K562 (cell line): ENCODE measurements around the gene IL17RB. TPM values are rescaled to one million over a fixed set of nuclear protein-coding genes. Genes with fewer than 3 reads are reported as not detected.

Experiments used
- ASH1L ChIP-seq: fragments of 450-650 bp; IDR thresholded peaks from 2 replicates; pipeline ENCODE4 v1.6.1; 2018; ENCODE audit warnings: borderline replicate concordance, mild to moderate bottlenecking, low read depth; ENCODE audit not compliant: partially characterized antibody
- ATF1 ChIP-seq, 2 experiments: fragments of 450-650 bp in 1 of 2; IDR thresholded peaks; 2 replicates each; pipeline ENCODE4 v1.6.1; 2016; ENCODE audit warnings: missing compliant biosample characterization in 1 of 2, missing genetic modification characterization in 1 of 2
- CBFB ChIP-seq: sonication (generic); formaldehyde crosslinking; IDR thresholded peaks from 2 replicates; pipeline ENCODE4 v1.4.0; 2020; ENCODE audit warnings: mild to moderate bottlenecking, missing genetic modification reagents
- E2F3 ChIP-seq: fragments of 250-450 bp; sonication (Bioruptor Pico); IDR thresholded peaks from 2 replicates; pipeline ENCODE4 v1.4.0; 2020; ENCODE audit warnings: mild to moderate bottlenecking
- EGR1 ChIP-seq: fragments of 450-650 bp; conservative IDR thresholded peaks from 2 replicates; pipeline ENCODE4 v1.6.1; 2017; ENCODE audit warnings: mild to moderate bottlenecking
- FOSL1 ChIP-seq: fragments of 200-800 bp; sonication (Bioruptor generic); conservative IDR thresholded peaks from 2 replicates; pipeline ENCODE4 v1.6.1; 2016; ENCODE audit warnings: missing genetic modification characterization, missing compliant biosample characterization
- GTF2E2 ChIP-seq: fragments of 200-800 bp; sonication (Bioruptor generic); IDR thresholded peaks from 2 replicates; pipeline ENCODE4 v1.6.1; 2016; ENCODE audit warnings: missing genetic modification characterization, missing compliant biosample characterization
- ILK ChIP-seq: fragments of 450-650 bp; IDR thresholded peaks from 2 replicates; pipeline ENCODE4 v1.6.1; 2016; ENCODE audit warnings: missing genetic modification characterization, low read depth, mild to moderate bottlenecking, missing compliant biosample characterization, moderate library complexity, borderline replicate concordance
- KHSRP ChIP-seq: fragments of 450-650 bp; IDR thresholded peaks from 2 replicates; pipeline ENCODE4 v1.6.1; 2017
- MAFG ChIP-seq: fragments of 450-650 bp; conservative IDR thresholded peaks from 2 replicates; pipeline ENCODE4 v1.6.1; 2016; ENCODE audit warnings: missing genetic modification characterization, missing compliant biosample characterization
- POLR3A ChIP-seq: IDR thresholded peaks from 2 replicates; pipeline ENCODE4 v1.6.1; 2011; ENCODE audit warnings: borderline replicate concordance, mild to moderate bottlenecking, moderate library complexity; ENCODE audit not compliant: insufficient read length, insufficient read depth; ENCODE audit errors: extremely low read depth
- SRSF9 ChIP-seq: fragments of 200-400 bp; formaldehyde crosslinking; IDR thresholded peaks from 2 replicates; pipeline ENCODE4 v1.6.1; 2017; ENCODE audit warnings: low read depth, low read length, borderline replicate concordance
- TEAD4 ChIP-seq, 2 experiments: sonication (generic) in 1 of 2; formaldehyde crosslinking in 1 of 2; IDR thresholded peaks; 2 replicates each; pipeline versions ENCODE4 v1.6.1 to v1.8.0; 2012 to 2022; ENCODE audit warnings: borderline replicate concordance in 1 of 2, inconsistent platforms in 1 of 2, low read length in 1 of 2, mild to moderate bottlenecking in 1 of 2, missing genetic modification reagents in 1 of 2
- ZBTB8A ChIP-seq: fragments of 450-650 bp; IDR thresholded peaks from 2 replicates; pipeline ENCODE4 v1.6.1; 2018; ENCODE audit warnings: mild to moderate bottlenecking, moderate library complexity; ENCODE audit not compliant: partially characterized antibody
- ZNF41 ChIP-seq: fragments of 250-450 bp; sonication (Bioruptor Pico); conservative IDR thresholded peaks from 2 replicates; pipeline ENCODE4 v1.4.0; 2020; ENCODE audit warnings: mild to moderate bottlenecking
- polyA plus RNA-seq, 8 experiments: library from polyadenylated mRNA; depleted of rRNA in 4 of 8; stranded (reverse) in 5 of 8; unstranded in 3 of 8; fragments of >200 nt; fragmentation: Nextera tagmentation in 2 of 8; fragmentation: Illumina TruSeq in 1 of 8; extraction: Ambion mirVana in 2 of 8; extraction: Trizol in 1 of 8; gene quantifications; 2 replicates each; pipeline versions ENCODE4 v1.2.1 to v1.2.3, GENCODE V29; 2011 to 2014; ENCODE audit warnings: inconsistent platforms in 1 of 8, missing spikeins in 1 of 8
- total RNA-seq, 7 experiments: library from RNA; depleted of rRNA in 6 of 7; stranded (reverse); fragments of >200 nt in 6 of 7; fragmentation: Illumina TruSeq in 2 of 7; extraction: Trizol in 2 of 7; gene quantifications; 2 replicates each; pipeline versions ENCODE4 v1.2.1 to v1.2.3, GENCODE V29; 2011 to 2021; ENCODE audit warnings: low replicate concordance in 1 of 7
- TF ChIP-seq, protein P1 (sequence below): fragments of 250-450 bp; sonication (Bioruptor Pico); IDR thresholded peaks from 2 replicates; pipeline ENCODE4 v1.8.0; 2022; ENCODE audit warnings: moderate library complexity, mild to moderate bottlenecking, inconsistent platforms
- TF ChIP-seq, protein P2 (sequence below): sonication (generic); formaldehyde crosslinking; IDR thresholded peaks from 2 replicates; pipeline ENCODE4 v1.8.0; 2022; ENCODE audit warnings: missing genetic modification reagents, mild to moderate bottlenecking, borderline replicate concordance
- TF ChIP-seq, protein P3 (sequence below), 3 experiments: fragments of 200-800 bp in 1 of 3; fragments of 250-450 bp in 1 of 3; fragments of 450-650 bp in 1 of 3; sonication (Bioruptor Pico) in 1 of 3; sonication (Bioruptor generic) in 1 of 3; formaldehyde crosslinking in 1 of 3; IDR thresholded peaks; 2 replicates each; pipeline versions ENCODE4 v1.6.1 to v1.8.0; 2016 to 2022; ENCODE audit warnings: mild to moderate bottlenecking in 2 of 3, missing genetic modification characterization in 2 of 3, missing compliant biosample characterization in 1 of 3, moderate library complexity in 1 of 3
- TF ChIP-seq, protein P4 (sequence below): sonication (generic); IDR thresholded peaks from 2 replicates; pipeline ENCODE4 v1.6.1; 2016
- TF ChIP-seq, protein P5 (sequence below): sonication (generic); formaldehyde crosslinking; IDR thresholded peaks from 2 replicates; pipeline ENCODE4 v1.8.0; 2022; ENCODE audit warnings: mild to moderate bottlenecking, missing genetic modification reagents

The IL17RB gene
- total and polyA plus RNA-seq, 9 of the 15 experiments (the other 6 are each of a cell fraction or from before 2014, with no cell fraction given), result 1.1 to 4.1 (median 1.7) TPM

DNA sequence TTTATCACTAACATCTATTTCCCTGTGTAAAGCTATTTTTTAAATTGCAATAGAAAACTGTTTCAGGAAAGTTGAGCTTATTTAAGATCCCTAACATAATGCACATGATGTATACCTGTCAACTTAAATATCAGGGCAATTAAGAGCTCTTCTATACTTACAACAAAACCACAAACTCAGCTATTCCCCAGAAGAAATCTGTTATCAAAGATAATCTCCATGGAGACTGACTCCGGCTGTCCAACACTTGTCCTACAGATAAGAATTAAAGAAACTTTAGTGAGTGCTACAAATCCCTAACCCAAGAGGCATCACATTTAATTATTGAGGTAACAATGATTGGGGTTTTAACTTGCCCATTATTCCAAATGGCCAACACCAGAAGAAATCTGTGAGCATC, 41.9 kb downstream of the IL17RB start (continued):
- TF ChIP-seq, protein P1, sequence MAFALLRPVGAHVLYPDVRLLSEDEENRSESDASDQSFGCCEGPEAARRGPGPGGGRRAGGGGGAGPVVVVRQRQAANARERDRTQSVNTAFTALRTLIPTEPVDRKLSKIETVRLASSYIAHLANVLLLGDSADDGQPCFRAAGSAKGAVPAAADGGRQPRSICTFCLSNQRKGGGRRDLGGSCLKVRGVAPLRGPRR (CRISPR knock-in tag), result no peak
- TF ChIP-seq ZNF41 (CRISPR knock-in tag) (no peak), ASH1L (no peak), GTF2E2 (no peak), POLR3A (no peak), MAFG (tag) (no peak), SRSF9 (no peak), ZBTB8A (no peak), KHSRP (no peak), FOSL1 (tag) (no peak), ILK (tag) (no peak), E2F3 (no peak), ATF1 (CRISPR knock-in tag; IDR thresholded peaks at IDR 0.05) (no peak), ATF1 (tag; IDR thresholded peaks at IDR 0.05) (no peak), CBFB (CRISPR knock-in tag) (no peak), EGR1 (no peak), TEAD4 (IDR thresholded peaks at IDR 0.05; ENCODE audit: low read length) (peak; percentile 59; the same call in 1 of the 2 replicates), TEAD4 (CRISPR knock-in tag; IDR thresholded peaks at IDR 0.05; ENCODE audit: borderline replicate concordance) (no peak)
- TF ChIP-seq, protein P2, sequence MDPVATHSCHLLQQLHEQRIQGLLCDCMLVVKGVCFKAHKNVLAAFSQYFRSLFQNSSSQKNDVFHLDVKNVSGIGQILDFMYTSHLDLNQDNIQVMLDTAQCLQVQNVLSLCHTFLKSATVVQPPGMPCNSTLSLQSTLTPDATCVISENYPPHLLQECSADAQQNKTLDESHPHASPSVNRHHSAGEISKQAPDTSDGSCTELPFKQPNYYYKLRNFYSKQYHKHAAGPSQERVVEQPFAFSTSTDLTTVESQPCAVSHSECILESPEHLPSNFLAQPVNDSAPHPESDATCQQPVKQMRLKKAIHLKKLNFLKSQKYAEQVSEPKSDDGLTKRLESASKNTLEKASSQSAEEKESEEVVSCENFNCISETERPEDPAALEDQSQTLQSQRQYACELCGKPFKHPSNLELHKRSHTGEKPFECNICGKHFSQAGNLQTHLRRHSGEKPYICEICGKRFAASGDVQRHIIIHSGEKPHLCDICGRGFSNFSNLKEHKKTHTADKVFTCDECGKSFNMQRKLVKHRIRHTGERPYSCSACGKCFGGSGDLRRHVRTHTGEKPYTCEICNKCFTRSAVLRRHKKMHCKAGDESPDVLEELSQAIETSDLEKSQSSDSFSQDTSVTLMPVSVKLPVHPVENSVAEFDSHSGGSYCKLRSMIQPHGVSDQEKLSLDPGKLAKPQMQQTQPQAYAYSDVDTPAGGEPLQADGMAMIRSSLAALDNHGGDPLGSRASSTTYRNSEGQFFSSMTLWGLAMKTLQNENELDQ (CRISPR knock-in tag), result no peak
- TF ChIP-seq, protein P3, sequence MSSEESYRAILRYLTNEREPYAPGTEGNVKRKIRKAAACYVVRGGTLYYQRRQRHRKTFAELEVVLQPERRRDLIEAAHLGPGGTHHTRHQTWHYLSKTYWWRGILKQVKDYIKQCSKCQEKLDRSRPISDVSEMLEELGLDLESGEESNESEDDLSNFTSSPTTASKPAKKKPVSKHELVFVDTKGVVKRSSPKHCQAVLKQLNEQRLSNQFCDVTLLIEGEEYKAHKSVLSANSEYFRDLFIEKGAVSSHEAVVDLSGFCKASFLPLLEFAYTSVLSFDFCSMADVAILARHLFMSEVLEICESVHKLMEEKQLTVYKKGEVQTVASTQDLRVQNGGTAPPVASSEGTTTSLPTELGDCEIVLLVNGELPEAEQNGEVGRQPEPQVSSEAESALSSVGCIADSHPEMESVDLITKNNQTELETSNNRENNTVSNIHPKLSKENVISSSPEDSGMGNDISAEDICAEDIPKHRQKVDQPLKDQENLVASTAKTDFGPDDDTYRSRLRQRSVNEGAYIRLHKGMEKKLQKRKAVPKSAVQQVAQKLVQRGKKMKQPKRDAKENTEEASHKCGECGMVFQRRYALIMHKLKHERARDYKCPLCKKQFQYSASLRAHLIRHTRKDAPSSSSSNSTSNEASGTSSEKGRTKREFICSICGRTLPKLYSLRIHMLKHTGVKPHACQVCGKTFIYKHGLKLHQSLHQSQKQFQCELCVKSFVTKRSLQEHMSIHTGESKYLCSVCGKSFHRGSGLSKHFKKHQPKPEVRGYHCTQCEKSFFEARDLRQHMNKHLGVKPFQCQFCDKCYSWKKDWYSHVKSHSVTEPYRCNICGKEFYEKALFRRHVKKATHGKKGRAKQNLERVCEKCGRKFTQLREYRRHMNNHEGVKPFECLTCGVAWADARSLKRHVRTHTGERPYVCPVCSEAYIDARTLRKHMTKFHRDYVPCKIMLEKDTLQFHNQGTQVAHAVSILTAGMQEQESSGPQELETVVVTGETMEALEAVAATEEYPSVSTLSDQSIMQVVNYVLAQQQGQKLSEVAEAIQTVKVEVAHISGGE (CRISPR knock-in tag; IDR thresholded peaks at IDR 0.05), result no peak
- TF ChIP-seq, protein P4, sequence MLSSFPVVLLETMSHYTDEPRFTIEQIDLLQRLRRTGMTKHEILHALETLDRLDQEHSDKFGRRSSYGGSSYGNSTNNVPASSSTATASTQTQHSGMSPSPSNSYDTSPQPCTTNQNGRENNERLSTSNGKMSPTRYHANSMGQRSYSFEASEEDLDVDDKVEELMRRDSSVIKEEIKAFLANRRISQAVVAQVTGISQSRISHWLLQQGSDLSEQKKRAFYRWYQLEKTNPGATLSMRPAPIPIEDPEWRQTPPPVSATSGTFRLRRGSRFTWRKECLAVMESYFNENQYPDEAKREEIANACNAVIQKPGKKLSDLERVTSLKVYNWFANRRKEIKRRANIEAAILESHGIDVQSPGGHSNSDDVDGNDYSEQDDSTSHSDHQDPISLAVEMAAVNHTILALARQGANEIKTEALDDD, result 0 out of 2 replicates have a peak, but pooled peaks have one; percentile 23
- TF ChIP-seq, protein P5, sequence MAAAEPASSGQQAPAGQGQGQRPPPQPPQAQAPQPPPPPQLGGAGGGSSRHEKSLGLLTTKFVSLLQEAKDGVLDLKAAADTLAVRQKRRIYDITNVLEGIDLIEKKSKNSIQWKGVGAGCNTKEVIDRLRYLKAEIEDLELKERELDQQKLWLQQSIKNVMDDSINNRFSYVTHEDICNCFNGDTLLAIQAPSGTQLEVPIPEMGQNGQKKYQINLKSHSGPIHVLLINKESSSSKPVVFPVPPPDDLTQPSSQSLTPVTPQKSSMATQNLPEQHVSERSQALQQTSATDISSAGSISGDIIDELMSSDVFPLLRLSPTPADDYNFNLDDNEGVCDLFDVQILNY (CRISPR knock-in tag), result no peak
